HEK293 (cell line): ENCODE results near the gene GPR84.

Source experiments
- CTCF ChIA-PET: fragments of 350-600 bp; formaldehyde crosslinking; extraction: SDS; loops from one replicate; lab custom pipeline; 2021; ENCODE audit warnings: antibody characterized with exemption; lab: Yijun Ruan, JAX
- POLR2A ChIA-PET: fragments of 300-600 bp; formaldehyde crosslinking; extraction: SDS; loops from one replicate; lab custom pipeline; 2020; ENCODE audit warnings: antibody characterized with exemption, inconsistent platforms; lab: Yijun Ruan, JAX
- H3K27ac ChIP-seq: fragments of 200-500 bp; sonication (Bioruptor generic); 2 replicates; pipeline ENCODE4 v1.5.1; 2014; ENCODE audit warnings: low read depth, low read length, control low read depth, inconsistent platforms; ENCODE audit errors: extremely low read depth
- H3K36me3 ChIP-seq, 2 experiments: fragments of 200-500 bp in 1 of 2; sonication (Bioruptor generic) in 1 of 2; 1 replicate in 1 of 2; 2 replicates in 1 of 2; pipeline ENCODE4 v1.5.1; 2014 to 2017; ENCODE audit warnings: inconsistent platforms in 2 of 2, low read length in 2 of 2; ENCODE audit not compliant: control insufficient read depth in 2 of 2, insufficient read depth in 1 of 2
- H3K4me1 ChIP-seq: fragments of 200-500 bp; sonication (Bioruptor generic); 2 replicates; pipeline ENCODE4 v1.5.1; 2014; ENCODE audit warnings: mild to moderate bottlenecking, low read length, inconsistent platforms; ENCODE audit not compliant: control insufficient read depth, insufficient read depth
- H3K4me3 ChIP-seq: 2 replicates; pipeline ENCODE4 v1.5.1; 2011; ENCODE audit warnings: low read depth, mild to moderate bottlenecking, control low read depth, low read length, moderate library complexity
- H3K9me3 ChIP-seq: fragments of 200-500 bp; sonication (Bioruptor generic); 2 replicates; pipeline ENCODE4 v1.5.1; 2014; ENCODE audit warnings: low read depth, low read length, inconsistent platforms; ENCODE audit not compliant: control insufficient read depth, insufficient read depth
- BCL11B ChIP-seq: fragments of 450-650 bp; formaldehyde crosslinking; IDR thresholded peaks from 2 replicates; pipeline ENCODE4 v1.5.1; 2016; ENCODE audit warnings: low read depth, missing biosample characterization, missing genetic modification characterization
- IKZF3 ChIP-seq: fragments of 450-650 bp; IDR thresholded peaks from 2 replicates; pipeline ENCODE4 v1.5.0; 2018; ENCODE audit warnings: missing biosample characterization, mild to moderate bottlenecking, missing genetic modification characterization, moderate library complexity
- KLF10 ChIP-seq: fragments of 450-650 bp; IDR thresholded peaks from 2 replicates; pipeline ENCODE4 v1.5.1; 2018; ENCODE audit warnings: missing biosample characterization, mild to moderate bottlenecking, missing genetic modification characterization
- SCRT2 ChIP-seq: fragments of 450-650 bp; formaldehyde crosslinking; IDR thresholded peaks from 2 replicates; pipeline ENCODE4 v1.5.1; 2016; ENCODE audit warnings: missing biosample characterization, missing genetic modification characterization
- ZBTB17 ChIP-seq: fragments of 450-650 bp; formaldehyde crosslinking; IDR thresholded peaks from 2 replicates; pipeline ENCODE4 v1.5.1; 2016; ENCODE audit warnings: missing biosample characterization, missing genetic modification characterization
- ZNF341 ChIP-seq: fragments of 450-650 bp; formaldehyde crosslinking; IDR thresholded peaks from 2 replicates; pipeline ENCODE4; 2016; ENCODE audit warnings: low read depth, missing biosample characterization, missing genetic modification characterization
- ZNF426 ChIP-seq: fragments of 450-650 bp; formaldehyde crosslinking; IDR thresholded peaks from 2 replicates; pipeline ENCODE4 v1.5.1; 2017; ENCODE audit warnings: missing biosample characterization, missing genetic modification characterization, mild to moderate bottlenecking, inconsistent platforms, moderate library complexity
- ZNF621 ChIP-seq: fragments of 450-650 bp; formaldehyde crosslinking; IDR thresholded peaks from 2 replicates; pipeline ENCODE4 v1.5.1; 2017; ENCODE audit warnings: missing biosample characterization, missing genetic modification characterization
- ZNF624 ChIP-seq: fragments of 450-650 bp; formaldehyde crosslinking; IDR thresholded peaks from 2 replicates; pipeline ENCODE4 v1.5.1; 2017; ENCODE audit warnings: missing biosample characterization, missing genetic modification characterization
- ZNF629 ChIP-seq: fragments of 450-650 bp; formaldehyde crosslinking; IDR thresholded peaks from 2 replicates; pipeline ENCODE4 v1.5.1; 2017; ENCODE audit warnings: missing biosample characterization, missing genetic modification characterization
- ZXDB ChIP-seq: fragments of 450-650 bp; formaldehyde crosslinking; IDR thresholded peaks from 2 replicates; pipeline ENCODE4 v1.5.1; 2016; ENCODE audit warnings: missing biosample characterization, missing genetic modification characterization
- TF ChIP-seq, protein P1 (sequence below): fragments of 450-650 bp; formaldehyde crosslinking; IDR thresholded peaks from 2 replicates; pipeline ENCODE4 v1.5.1; 2016; ENCODE audit warnings: missing biosample characterization, missing genetic modification characterization
- TF ChIP-seq, protein P2 (sequence below): fragments of 450-650 bp; formaldehyde crosslinking; IDR thresholded peaks from 2 replicates; pipeline ENCODE4 v1.5.1; 2017; ENCODE audit warnings: missing biosample characterization, missing genetic modification characterization
- TF ChIP-seq, protein P3 (sequence below): fragments of 450-650 bp; formaldehyde crosslinking; IDR thresholded peaks from 2 replicates; pipeline ENCODE4 v1.5.1; 2016; ENCODE audit warnings: missing biosample characterization, missing genetic modification characterization

GPR84 gene

DNA sequence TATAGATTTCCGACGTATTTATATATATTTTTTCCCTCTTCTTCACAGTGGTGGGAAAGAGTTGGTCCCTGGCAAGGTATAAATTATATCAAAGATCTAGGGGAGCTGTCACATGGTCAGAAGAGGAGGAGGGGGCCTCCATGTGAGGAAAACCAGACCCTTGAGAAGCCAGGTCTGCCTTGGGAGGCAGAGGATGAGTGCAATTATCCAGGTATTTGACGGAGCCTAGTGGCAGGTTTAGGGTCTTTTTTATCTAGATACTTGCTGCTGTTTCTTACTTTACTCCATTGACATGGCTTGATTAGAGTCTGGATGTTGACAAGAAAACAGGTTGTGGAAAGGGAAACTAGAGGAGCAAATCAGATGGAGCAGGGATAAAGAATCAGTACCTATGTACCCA lies 33.8 kb downstream of the GPR84 start:
- no peaks in the 10 kb centered on the region for H3K9me3 ChIP-seq
- POLR2A ChIA-PET = interaction anchor here (0.8 kb wide), 1 partner anchor 38 kb away, joined by 3 read pairs; no protein-coding TSS in a partner anchor
- CTCF ChIA-PET = interaction anchor here (0.5 to 0.7 kb wide), 3 partner anchors 62 to 345 kb away, joined by 3 read pairs; partner anchors contain the start of gene HOXC10
- H3K4me1 ChIP-seq = no peaks in the 10 kb centered on the region; the same call in 1 of the 2 replicates
- peaks cover 0 to 6% of the 10 kb centered on the region in 2 experiments; a peak in 2 of 3 replicates for H3K36me3 ChIP-seq
- TF ChIP-seq IKZF3 (tag by site-specific recombination) (peak; percentile 25; the same call in 1 of the 2 replicates), ZNF624 (no peak), ZBTB17 (peak; percentile 85)
- H3K27ac ChIP-seq = no peak overlapping the region
- no peak overlapping the region for H3K4me3 ChIP-seq

DNA sequence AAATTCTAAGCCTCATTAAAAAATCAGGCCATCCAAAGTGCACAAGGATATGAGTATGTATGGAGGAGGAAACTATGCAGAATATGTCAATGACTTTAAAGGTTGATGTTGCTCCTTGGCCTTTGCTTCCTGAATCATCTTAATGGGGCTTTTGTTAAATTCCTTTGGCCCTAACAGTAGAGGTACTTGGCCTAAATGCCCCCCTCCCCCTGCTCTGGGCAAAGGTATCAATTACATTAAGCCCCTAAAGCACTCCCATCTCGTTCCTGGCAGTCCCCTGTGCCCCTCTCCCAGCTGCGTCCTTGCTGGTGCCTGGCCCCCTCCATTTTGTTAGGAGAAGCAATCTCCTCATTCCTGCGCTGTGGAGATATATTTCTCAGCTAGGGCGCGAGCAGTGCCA lies 34.5 kb downstream of the GPR84 start:
- Histone ChIP-seq H3K4me3 (no peak overlapping the region), H3K36me3 (peaks cover 0 to 6% of the 10 kb centered on the region in 2 experiments; a peak in 2 of 3 replicates), H3K4me1 (no peaks in the 10 kb centered on the region; the same call in 1 of the 2 replicates), H3K9me3 (no peaks in the 10 kb centered on the region), H3K27ac (no peak overlapping the region)
- ChIA-PET POLR2A (interaction anchor here (1.4 to 1.7 kb wide), 2 partner anchors 43 to 50 kb away, joined by 3 to 6 read pairs; partner anchors contain the start of genes CBX5 and HNRNPA1), CTCF (interaction anchor here (0.5 to 5.8 kb wide), 5 partner anchors 6 to 730 kb away, joined by 3 to 69 read pairs (median 4); no protein-coding TSS in a partner anchor)
- TF ChIP-seq, protein P1, sequence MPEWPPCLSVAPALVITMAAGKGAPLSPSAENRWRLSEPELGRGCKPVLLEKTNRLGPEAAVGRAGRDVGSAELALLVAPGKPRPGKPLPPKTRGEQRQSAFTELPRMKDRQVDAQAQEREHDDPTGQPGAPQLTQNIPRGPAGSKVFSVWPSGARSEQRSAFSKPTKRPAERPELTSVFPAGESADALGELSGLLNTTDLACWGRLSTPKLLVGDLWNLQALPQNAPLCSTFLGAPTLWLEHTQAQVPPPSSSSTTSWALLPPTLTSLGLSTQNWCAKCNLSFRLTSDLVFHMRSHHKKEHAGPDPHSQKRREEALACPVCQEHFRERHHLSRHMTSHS = no peak
- TF ChIP-seq, protein P2, sequence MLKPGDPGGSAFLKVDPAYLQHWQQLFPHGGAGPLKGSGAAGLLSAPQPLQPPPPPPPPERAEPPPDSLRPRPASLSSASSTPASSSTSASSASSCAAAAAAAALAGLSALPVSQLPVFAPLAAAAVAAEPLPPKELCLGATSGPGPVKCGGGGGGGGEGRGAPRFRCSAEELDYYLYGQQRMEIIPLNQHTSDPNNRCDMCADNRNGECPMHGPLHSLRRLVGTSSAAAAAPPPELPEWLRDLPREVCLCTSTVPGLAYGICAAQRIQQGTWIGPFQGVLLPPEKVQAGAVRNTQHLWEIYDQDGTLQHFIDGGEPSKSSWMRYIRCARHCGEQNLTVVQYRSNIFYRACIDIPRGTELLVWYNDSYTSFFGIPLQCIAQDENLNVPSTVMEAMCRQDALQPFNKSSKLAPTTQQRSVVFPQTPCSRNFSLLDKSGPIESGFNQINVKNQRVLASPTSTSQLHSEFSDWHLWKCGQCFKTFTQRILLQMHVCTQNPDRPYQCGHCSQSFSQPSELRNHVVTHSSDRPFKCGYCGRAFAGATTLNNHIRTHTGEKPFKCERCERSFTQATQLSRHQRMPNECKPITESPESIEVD (tag by site-specific recombination) = no peak
- TF ChIP-seq ZNF341 (peak; percentile 44), KLF10 (no peak), ZBTB17 (no peak), ZNF621 (tag by site-specific recombination) (no peak), BCL11B (no peak), ZNF426 (tag by site-specific recombination) (no peak)
- TF ChIP-seq, protein P3, sequence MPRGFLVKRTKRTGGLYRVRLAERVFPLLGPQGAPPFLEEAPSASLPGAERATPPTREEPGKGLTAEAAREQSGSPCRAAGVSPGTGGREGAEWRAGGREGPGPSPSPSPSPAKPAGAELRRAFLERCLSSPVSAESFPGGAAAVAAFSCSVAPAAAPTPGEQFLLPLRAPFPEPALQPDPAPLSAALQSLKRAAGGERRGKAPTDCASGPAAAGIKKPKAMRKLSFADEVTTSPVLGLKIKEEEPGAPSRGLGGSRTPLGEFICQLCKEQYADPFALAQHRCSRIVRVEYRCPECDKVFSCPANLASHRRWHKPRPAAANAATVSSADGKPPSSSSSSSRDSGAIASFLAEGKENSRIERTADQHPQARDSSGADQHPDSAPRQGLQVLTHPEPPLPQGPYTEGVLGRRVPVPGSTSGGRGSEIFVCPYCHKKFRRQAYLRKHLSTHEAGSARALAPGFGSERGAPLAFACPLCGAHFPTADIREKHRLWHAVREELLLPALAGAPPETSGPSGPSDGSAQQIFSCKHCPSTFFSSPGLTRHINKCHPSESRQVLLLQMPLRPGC (tag by site-specific recombination) = no peak

DNA sequence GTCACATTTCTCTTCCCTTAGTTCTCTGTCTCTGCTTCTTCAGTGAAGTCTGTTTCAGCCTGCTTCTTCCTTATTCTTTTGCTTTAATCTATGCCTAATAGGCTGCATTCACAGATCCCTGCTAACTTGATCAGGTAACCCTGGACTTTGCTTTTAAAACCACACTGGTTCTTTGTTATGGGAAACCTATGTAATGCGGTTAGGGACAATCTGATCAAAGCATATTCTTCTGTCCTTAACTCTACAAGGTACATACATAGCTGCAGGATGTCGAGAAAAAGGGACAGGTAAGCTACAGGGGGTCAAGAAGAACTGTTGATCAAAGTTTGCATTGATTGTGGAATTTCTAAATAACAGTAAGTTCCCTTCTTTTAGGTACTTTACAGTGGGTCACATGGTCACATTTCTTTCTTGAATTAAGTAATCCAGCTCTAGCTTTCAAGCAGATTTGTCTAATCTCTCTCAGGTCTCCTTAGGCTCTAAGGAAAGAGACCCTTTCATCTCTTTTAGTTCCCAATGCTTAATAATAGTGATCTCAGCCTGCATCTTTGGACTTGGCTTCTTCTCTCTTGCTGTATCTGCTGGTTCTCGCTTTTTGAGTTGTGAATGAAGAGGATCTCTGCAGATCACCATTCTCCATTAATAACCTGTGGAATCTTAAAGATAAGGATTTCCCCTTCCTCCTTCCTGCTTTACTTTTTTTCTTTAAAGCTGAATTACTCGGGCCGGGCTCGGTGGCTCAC lies 35.5 kb downstream of the GPR84 start:
- TF ChIP-seq SCRT2 (tag by site-specific recombination) (0 out of 2 replicates have a peak, but pooled peaks have one; percentile 26), ZBTB17 (peak; percentile 33; the same call in 1 of the 2 replicates), ZNF629 (no peak), ZXDB (tag by site-specific recombination) (peak; percentile 86)
- ChIA-PET CTCF (interaction anchor here (0.6 to 5.8 kb wide), 8 partner anchors 7 to 172 kb away, joined by 3 to 69 read pairs (median 5); no protein-coding TSS in a partner anchor), POLR2A (interaction anchor here (1.3 to 1.7 kb wide), 3 partner anchors 12 to 49 kb away, joined by 3 to 6 read pairs (median 3); partner anchors contain the start of genes CBX5 and HNRNPA1)
- H3K4me1 ChIP-seq = no peaks in the 10 kb centered on the region; the same call in 1 of the 2 replicates
- H3K4me3 ChIP-seq = no peak overlapping the region
- no peaks in the 10 kb centered on the region for H3K9me3 ChIP-seq
- H3K27ac ChIP-seq = no peak overlapping the region
- peaks cover 0 to 6% of the 10 kb centered on the region in 2 experiments; a peak in 2 of 3 replicates for H3K36me3 ChIP-seq
